GM12875 (cell line): ENCODE measurements around the gene DCDC2C.

Source experiments
- H3K4me3 ChIP-seq: one replicate; pipeline ENCODE4 v1.5.1; 2011; ENCODE audit warnings: low read depth, low read length, control low read depth
- CTCF ChIP-seq: IDR thresholded peaks from 2 replicates; pipeline ENCODE4 v1.5.1; 2011; ENCODE audit warnings: low read depth, mild to moderate bottlenecking, control low read depth, inconsistent platforms, low read length, moderate library complexity, borderline replicate concordance; ENCODE audit not compliant: insufficient read depth

DCDC2C gene

GRCh38 chr2:3868012-3868805 is 164.8 kb downstream of the DCDC2C start:
- H3K4me3 ChIP-seq, result no peak overlapping the region
- no peak for TF ChIP-seq CTCF

- no peak for TF ChIP-seq CTCF
- H3K4me3 ChIP-seq, result no peak overlapping the region
Measured at GRCh38 chr2:3870222-3870621, 166.8 kb downstream of the DCDC2C start.

- no peak overlapping the region for H3K4me3 ChIP-seq
- TF ChIP-seq CTCF, result no peak
Measured at GRCh38 chr2:3871002-3871401, 167.6 kb downstream of the DCDC2C start.

GRCh38 chr2:3872451-3872850 is 169.1 kb downstream of the DCDC2C start:
- H3K4me3 ChIP-seq, result no peak overlapping the region
- TF ChIP-seq CTCF, result no peak

GRCh38 chr2:3873899-3874298 is 170.5 kb downstream of the DCDC2C start:
- no peak for TF ChIP-seq CTCF
- no peak overlapping the region for H3K4me3 ChIP-seq

- no peak overlapping the region for H3K4me3 ChIP-seq
- TF ChIP-seq CTCF, result no peak
Measured at GRCh38 chr2:3876221-3876620, 172.8 kb downstream of the DCDC2C start.

- H3K4me3 ChIP-seq, result no peak overlapping the region
- TF ChIP-seq CTCF, result no peak
Measured at GRCh38 chr2:3876685-3877084, 173.3 kb downstream of the DCDC2C start.
